GM12878 (cell line): ENCODE measurements around the gene BEST1. TPM values are rescaled to one million over a fixed set of nuclear protein-coding genes. Genes with fewer than 3 reads are reported as not detected.

Experiments
- ATAC-seq: fragments of 200-7000 bp; cut with Tn5 transposase; 3 replicates; pipeline ENCODE4 v1.9.1; 2020; ENCODE audit warnings: mild to moderate bottlenecking, moderate library complexity
- BruUV-seq: library from RNA; stranded (reverse); fragments of 400-500 nt; replicated peaks from 2 replicates; lab custom pipeline; 2021; lab: Mats Ljungman, UMichigan
- CTCF ChIA-PET: fragments of 300-600 bp; sonication (Branson Sonifier 250); formaldehyde crosslinking; extraction: SDS; loops from one replicate; lab custom pipeline; 2021; ENCODE audit warnings: inconsistent platforms; lab: Yijun Ruan, JAX
- POLR2A ChIA-PET: fragments of 350-600 bp; formaldehyde crosslinking; extraction: SDS; loops from one replicate; lab custom pipeline; 2021; ENCODE audit warnings: inconsistent platforms; lab: Charles Lee
- RAD21 ChIA-PET: fragments of 300-600 bp; sonication (Branson Sonifier 250); formaldehyde crosslinking; loops from one replicate; lab custom pipeline; 2023; ENCODE audit warnings: antibody characterized with exemption; ENCODE audit not compliant: unreplicated experiment; lab: Charles Lee
- SMC1A ChIA-PET: fragments of 300-600 bp; sonication (Branson Sonifier 250); formaldehyde crosslinking; loops from one replicate; lab custom pipeline; 2023; ENCODE audit not compliant: unreplicated experiment, uncharacterized antibody; lab: Charles Lee
- DNase-seq: peaks from one replicate; pipeline ENCODE4 v3.0.0-alpha.2; 2011; ENCODE audit warnings: low read depth, low spot score
- FAIRE-seq: peaks from 3 replicates; lab custom pipeline; 2011; peaks lifted over from hg19 to GRCh38; lab: Jason Lieb, UNC
- H2AFZ ChIP-seq: 2 replicates; pipeline ENCODE4 v1.6.0; 2011; ENCODE audit warnings: low read depth, low read length, control low read depth; ENCODE audit not compliant: control insufficient read depth
- H3K27ac ChIP-seq: 2 replicates; pipeline ENCODE4 v1.5.1; 2011; ENCODE audit warnings: control low read depth; ENCODE audit not compliant: control insufficient read depth, insufficient read depth
- H3K27me3 ChIP-seq, 2 experiments: replicated peaks in 1 of 2; 2 replicates each; pipeline versions ENCODE4 v1.6.0 to v1.6.1; 2011; ENCODE audit warnings: low read length in 1 of 2; ENCODE audit not compliant: control insufficient read depth in 2 of 2, insufficient read depth in 2 of 2
- H3K36me3 ChIP-seq, 2 experiments: 2 replicates each; pipeline ENCODE4 v1.5.1; 2011; ENCODE audit warnings: low read length in 1 of 2; ENCODE audit not compliant: control insufficient read depth in 2 of 2, insufficient read depth in 2 of 2
- H3K4me1 ChIP-seq: 2 replicates; pipeline ENCODE4 v1.6.1; 2011; ENCODE audit warnings: mild to moderate bottlenecking, low read length, moderate library complexity, mixed read lengths; ENCODE audit not compliant: control insufficient read depth, insufficient read depth
- H3K4me2 ChIP-seq: 2 replicates; pipeline ENCODE4 v1.6.0; 2011; ENCODE audit warnings: control low read depth; ENCODE audit not compliant: control insufficient read depth, insufficient read depth
- H3K4me3 ChIP-seq: fragments of 200-600 bp; sonication (generic); 2 replicates; pipeline ENCODE4 v1.5.1; 2016
- H3K79me2 ChIP-seq: 2 replicates; pipeline ENCODE4 v1.6.0; 2011; ENCODE audit warnings: low read length; ENCODE audit not compliant: control insufficient read depth, insufficient read depth
- H3K9ac ChIP-seq: 2 replicates; pipeline ENCODE4 v1.8.0; 2011; ENCODE audit warnings: low read length, control low read depth, mixed read lengths; ENCODE audit not compliant: control insufficient read depth, insufficient read depth
- H3K9me3 ChIP-seq: replicated peaks from 3 replicates; pipeline ENCODE4 v1.5.1; 2011; ENCODE audit warnings: mild to moderate bottlenecking, low read length; ENCODE audit not compliant: control insufficient read depth, insufficient read depth
- H4K20me1 ChIP-seq: 2 replicates; pipeline ENCODE4 v1.6.0; 2011; ENCODE audit not compliant: control insufficient read depth, insufficient read depth
- BCL11A ChIP-seq: IDR thresholded peaks from 2 replicates; pipeline ENCODE4 v1.6.1; 2011; ENCODE audit warnings: low read depth, low read length
- E2F8 ChIP-seq: fragments of 450-650 bp; IDR thresholded peaks from 2 replicates; pipeline ENCODE4 v1.6.1; 2018; ENCODE audit warnings: mild to moderate bottlenecking, low read depth, moderate library complexity; ENCODE audit not compliant: partially characterized antibody
- FOXM1 ChIP-seq: IDR thresholded peaks from 2 replicates; pipeline ENCODE4 v1.6.1; 2012; ENCODE audit warnings: low read depth, mild to moderate bottlenecking, inconsistent platforms, low read length, moderate library complexity
- GABPA ChIP-seq: IDR thresholded peaks from 2 replicates; pipeline ENCODE4 v1.6.1; 2014; ENCODE audit warnings: antibody characterized with exemption, low read depth, mild to moderate bottlenecking, inconsistent platforms
- HDAC2 ChIP-seq: fragments of 200-600 bp; sonication (generic); IDR thresholded peaks from 2 replicates; pipeline ENCODE4 v1.6.1; 2017
- LARP7 ChIP-seq: fragments of 450-650 bp; IDR thresholded peaks from 2 replicates; pipeline ENCODE4 v1.6.1; 2017; ENCODE audit warnings: mild to moderate bottlenecking
- MTA2 ChIP-seq: fragments of 450-650 bp; IDR thresholded peaks from 2 replicates; pipeline ENCODE4 v1.6.1; 2016; ENCODE audit warnings: low read depth, mild to moderate bottlenecking, moderate library complexity
- NKRF ChIP-seq: fragments of 450-650 bp; conservative IDR thresholded peaks from 2 replicates; pipeline ENCODE4 v1.6.1; 2017; ENCODE audit warnings: mild to moderate bottlenecking, moderate library complexity
- NR2F1 ChIP-seq: fragments of 450-650 bp; conservative IDR thresholded peaks from 2 replicates; pipeline ENCODE4 v1.6.1; 2017; ENCODE audit warnings: mild to moderate bottlenecking
- POLR2AphosphoS2 ChIP-seq: IDR thresholded peaks from 2 replicates; pipeline ENCODE4 v1.6.1; 2011; ENCODE audit warnings: low read depth, mild to moderate bottlenecking, low read length, improper control_type of control experiment, moderate library complexity
- POLR2AphosphoS5 ChIP-seq: IDR thresholded peaks from 2 replicates; pipeline ENCODE4 v1.6.1; 2011; ENCODE audit warnings: mild to moderate bottlenecking, low read length, inconsistent platforms
- RELB ChIP-seq: fragments of 450-650 bp; IDR thresholded peaks from 2 replicates; pipeline ENCODE4 v1.6.1; 2017; ENCODE audit warnings: low read depth, mild to moderate bottlenecking, moderate library complexity
- ZZZ3 ChIP-seq: IDR thresholded peaks from 2 replicates; pipeline ENCODE4 v1.6.1; 2011; ENCODE audit warnings: low read depth; ENCODE audit not compliant: control insufficient read depth, insufficient read length
- WGBS: methylation state at CpG from one replicate; pipeline ENCODE4 v1.1.6; 2016; ENCODE audit warnings: low lambda C conversion rate; ENCODE audit not compliant: insufficient replicate concordance, insufficient coverage; ENCODE audit errors: missing lambda C conversion rate; 5-methylcytosine and 5-hydroxymethylcytosine counted together
- in situ Hi-C: fragments of 300-500 bp; cut with MboI; formaldehyde crosslinking; loops from 9 replicates; pipeline ENCODE4 v1.14.3; 2018; ENCODE audit warnings: mixed read lengths
- intact Hi-C: fragments of 100-400 bp; cut with micrococcal nuclease; formaldehyde crosslinking; loops from one replicate; pipeline ENCODE4 v1.14.2; 2022; ENCODE audit not compliant: unreplicated experiment
- polyA plus RNA-seq, 11 experiments: library from polyadenylated mRNA; depleted of rRNA in 4 of 11; unstranded in 6 of 11; stranded (reverse) in 5 of 11; fragments of >200 nt; fragmentation: Nextera tagmentation in 4 of 11; fragmentation: Illumina TruSeq in 1 of 11; extraction: Ambion mirVana in 4 of 11; extraction: Trizol in 1 of 11; gene quantifications; 1 replicate in 1 of 11; 2 replicates in 10 of 11; pipeline versions ENCODE4 v1.2.1 to v1.2.3, GENCODE V29; 2011 to 2016; ENCODE audit warnings: inconsistent platforms in 2 of 11, missing spikeins in 2 of 11, low read depth in 1 of 11
- total RNA-seq, 4 experiments: library from RNA; depleted of rRNA in 3 of 4; stranded (reverse); fragments of >200 nt in 3 of 4; fragmentation: Illumina TruSeq in 1 of 4; extraction: Trizol in 1 of 4; gene quantifications; 2 replicates each; pipeline versions ENCODE4 v1.2.1 to v1.2.3, GENCODE V29; 2013 to 2021
- TF ChIP-seq, protein P1 (sequence below): IDR thresholded peaks from 2 replicates; pipeline ENCODE4 v1.6.1; 2011; ENCODE audit warnings: low read depth, low read length, improper control_type of control experiment, borderline replicate concordance

Gene BEST1
- total and polyA plus RNA-seq, 10 of the 15 experiments (the other 5 are each of a cell fraction or from before 2014, with no cell fraction given) = 0.03 to 3.4 (median 0.15) TPM; not detected in 1

DNA sequence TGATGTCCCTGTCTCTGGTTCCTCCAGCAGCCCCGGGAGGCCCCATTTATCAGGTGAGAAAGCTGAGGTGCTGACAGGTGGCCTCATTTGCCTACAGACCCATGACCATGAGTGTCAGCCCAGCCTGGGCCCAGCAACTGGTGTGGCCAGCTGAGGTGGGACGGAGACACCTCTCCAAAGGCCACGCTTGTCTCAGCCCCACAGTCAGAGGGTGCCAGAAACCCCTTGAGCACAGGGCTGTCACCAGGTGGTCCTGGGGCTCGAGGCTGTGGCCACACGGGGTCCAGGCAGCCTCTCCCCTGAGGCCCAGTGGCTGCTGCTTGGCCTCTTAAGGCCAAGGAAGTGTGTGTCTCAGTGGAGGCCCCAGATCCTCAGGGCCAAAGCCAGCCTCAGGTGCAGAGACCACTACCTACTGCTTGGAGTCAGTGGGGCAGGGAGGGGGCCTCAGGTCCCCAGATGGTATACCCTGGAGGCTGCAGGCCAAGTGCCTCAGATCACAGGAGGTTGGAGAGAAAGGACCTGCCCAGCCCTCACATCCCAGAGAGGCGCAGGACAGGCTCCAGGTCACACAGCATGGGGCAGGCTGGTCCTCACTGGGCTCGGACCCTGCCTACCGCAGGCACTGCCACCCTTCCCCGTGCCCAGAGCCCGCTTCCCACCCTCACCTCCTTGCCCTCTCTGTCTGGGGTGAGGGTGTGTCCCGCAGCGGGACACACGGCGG is 44.2 kb upstream of the BEST1 start (continued):
- TF ChIP-seq ZZZ3 (no peak), RELB (no peak), MTA2 (no peak), LARP7 (no peak)
- TF ChIP-seq, protein P1, sequence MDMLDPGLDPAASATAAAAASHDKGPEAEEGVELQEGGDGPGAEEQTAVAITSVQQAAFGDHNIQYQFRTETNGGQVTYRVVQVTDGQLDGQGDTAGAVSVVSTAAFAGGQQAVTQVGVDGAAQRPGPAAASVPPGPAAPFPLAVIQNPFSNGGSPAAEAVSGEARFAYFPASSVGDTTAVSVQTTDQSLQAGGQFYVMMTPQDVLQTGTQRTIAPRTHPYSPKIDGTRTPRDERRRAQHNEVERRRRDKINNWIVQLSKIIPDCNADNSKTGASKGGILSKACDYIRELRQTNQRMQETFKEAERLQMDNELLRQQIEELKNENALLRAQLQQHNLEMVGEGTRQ = no peak
- TF ChIP-seq, all 136 proteins: peak for 0

- DNase-seq = no peak
- 31% methylated on average over 14 of the region's 14 CpGs for WGBS
- H3K27ac ChIP-seq = no peak overlapping the region
- H3K4me2 ChIP-seq = no peak overlapping the region
- FAIRE-seq = no peak
- H3K9me3 ChIP-seq = no peaks in the 10 kb centered on the region
- no peak for ATAC-seq
- ChIA-PET CTCF (interaction anchor here (1.1 to 11.4 kb wide), 3 partner anchors 8 to 173 kb away, joined by 5 to 321 read pairs (median 22); no protein-coding TSS in a partner anchor), RAD21 (interaction anchor here (1.1 kb wide), 1 partner anchor 41 kb away, joined by 3 read pairs; no protein-coding TSS in a partner anchor), POLR2A (no interaction called here), SMC1A (interaction anchor here (1.0 kb wide), 1 partner anchor 175 kb away, joined by 4 read pairs; no protein-coding TSS in a partner anchor)
- H3K4me3 ChIP-seq = no peak overlapping the region
- H3K79me2 ChIP-seq = no peaks in the 10 kb centered on the region
- in situ Hi-C loops (no loop called here), intact Hi-C loops (no loop called here)
- BruUV-seq = no TSS peak
- no peaks in the 10 kb centered on the region for H3K36me3 ChIP-seq
- peaks cover 0 to 1% of the 10 kb centered on the region in 2 experiments; a peak in 1 of 4 replicates for H3K27me3 ChIP-seq
- H2AFZ ChIP-seq = no peak overlapping the region
- H3K9ac ChIP-seq = no peak overlapping the region
- no peaks in the 10 kb centered on the region for H4K20me1 ChIP-seq
- no peaks in the 10 kb centered on the region for H3K4me1 ChIP-seq
- TF ChIP-seq POLR2AphosphoS2 (no peak), GABPA (no peak), FOXM1 (no peak), POLR2AphosphoS5 (no peak), BCL11A (no peak), E2F8 (no peak), HDAC2 (no peak), NKRF (no peak), NR2F1 (no peak)
Measured at GRCh38 chr11:61906522-61906909, 43.6 kb upstream of the BEST1 start.
